AG04450 (cell line): Measurements from ENCODE around the gene WDR64. TPM values are rescaled to one million over a fixed set of nuclear protein-coding genes. Genes with fewer than 3 reads are reported as not detected.
"Not testable (repeated sequence)": the region's sequence is repeated elsewhere in the genome, so short reads cannot be mapped to it uniquely, and the experiment has no call there.

Experiments
- CTCF ChIA-PET: fragments of 300-600, 350-600 bp; formaldehyde crosslinking; extraction: SDS; loops from one replicate; lab custom pipeline; 2022; ENCODE audit warnings: antibody characterized with exemption, inconsistent platforms; lab: Charles Lee
- POLR2A ChIA-PET: fragments of 350-600 bp; formaldehyde crosslinking; extraction: SDS; loops from one replicate; lab custom pipeline; 2021; ENCODE audit warnings: antibody characterized with exemption, inconsistent platforms; lab: Yijun Ruan, JAX
- DNase-seq: peaks from one replicate; pipeline ENCODE4 v3.0.0-alpha.2; 2011; ENCODE audit warnings: low read depth, low spot score
- H3K27ac ChIP-seq: one replicate; pipeline ENCODE4 v1.5.1; 2012; ENCODE audit warnings: low read depth, low read length, control low read depth
- H3K27me3 ChIP-seq: one replicate; pipeline ENCODE4 v1.6.0; 2012; ENCODE audit warnings: low read length; ENCODE audit not compliant: control insufficient read depth, insufficient read depth
- H3K4me3 ChIP-seq: 2 replicates; pipeline ENCODE4 v1.5.1; 2011; ENCODE audit warnings: mild to moderate bottlenecking, low read depth, low read length, control low read depth
- H3K9me3 ChIP-seq: 2 replicates; pipeline ENCODE4 v1.5.1; 2012; ENCODE audit warnings: low read length; ENCODE audit not compliant: control insufficient read depth, insufficient read depth
- CTCF ChIP-seq: IDR thresholded peaks from 2 replicates; pipeline ENCODE4 v1.5.1; 2011; ENCODE audit warnings: low read depth, low read length, control low read depth, inconsistent platforms
- polyA plus RNA-seq: library from polyadenylated mRNA; depleted of rRNA; stranded (reverse); fragments of >200 nt; gene quantifications from 2 replicates; pipeline ENCODE4 v1.2.3, GENCODE V29; 2011

The WDR64 gene
- polyA plus RNA-seq, 1 experiment, result not detected

- Histone ChIP-seq H3K4me3 (no peak overlapping the region), H3K27me3 (no peaks in the 10 kb centered on the region), H3K9me3 (no peaks in the 10 kb centered on the region), H3K27ac (no peak overlapping the region)
- TF ChIP-seq CTCF, result no peak
- ChIA-PET CTCF (no interaction called here), POLR2A (no interaction called here)
- DNase-seq, result no peak
Measured at GRCh38 chr1:241677201-241677600, 25.1 kb downstream of the WDR64 start.

- no peak for TF ChIP-seq CTCF
- Histone ChIP-seq H3K27ac (no peak overlapping the region), H3K27me3 (no peaks in the 10 kb centered on the region), H3K9me3 (no peaks in the 10 kb centered on the region), H3K4me3 (no peak overlapping the region)
- DNase-seq, result no peak
- CTCF ChIA-PET, result no interaction called here
- POLR2A ChIA-PET, result no interaction called here
Measured at GRCh38 chr1:241678536-241678935, 26.5 kb downstream of the WDR64 start.

GRCh38 chr1:241679404-241679803 lies 27.3 kb downstream of the WDR64 start:
- H3K27me3 ChIP-seq, result no peaks in the 10 kb centered on the region
- DNase-seq, result no peak
- TF ChIP-seq CTCF, result no peak
- ChIA-PET POLR2A (no interaction called here), CTCF (no interaction called here)
- no peak overlapping the region for H3K27ac ChIP-seq
- no peak overlapping the region for H3K4me3 ChIP-seq
- no peaks in the 10 kb centered on the region for H3K9me3 ChIP-seq

GRCh38 chr1:241679961-241680360 lies 27.9 kb downstream of the WDR64 start:
- ChIA-PET CTCF (no interaction called here), POLR2A (no interaction called here)
- no peaks in the 10 kb centered on the region for H3K27me3 ChIP-seq
- no peak overlapping the region for H3K4me3 ChIP-seq
- H3K27ac ChIP-seq, result no peak overlapping the region
- no peaks in the 10 kb centered on the region for H3K9me3 ChIP-seq
- no peak for TF ChIP-seq CTCF
- DNase-seq, result no peak

GRCh38 chr1:241681861-241682448 lies 29.9 kb downstream of the WDR64 start:
- H3K27ac ChIP-seq, CTCF ChIA-PET, H3K4me3 ChIP-seq, POLR2A ChIA-PET, H3K9me3 ChIP-seq, H3K27me3 ChIP-seq, DNase-seq: not testable (repeated sequence)
